Right kidney (tissue), 1 donor: ENCODE measurements around the gene SERAC1.

Source experiments
- DNase-seq: peaks from one replicate; pipeline ENCODE4 v3.0.0-alpha.2; 2016

SERAC1 gene

GRCh38 chr6:158124288-158124687 is 43.8 kb downstream of the SERAC1 start:
- DNase-seq, result no peak

- DNase-seq, result no peak
These were observed 46.0 kb downstream of the SERAC1 start for GRCh38 chr6:158122048-158122447.

GRCh38 chr6:158121335-158121734 is 46.7 kb downstream of the SERAC1 start:
- no peak for DNase-seq

GRCh38 chr6:158118886-158119285 is 49.2 kb downstream of the SERAC1 start:
- no peak for DNase-seq

- no peak for DNase-seq
These were observed 52.6 kb downstream of the SERAC1 start for GRCh38 chr6:158115508-158115907.

- DNase-seq, result no peak
These were observed 53.0 kb downstream of the SERAC1 start for GRCh38 chr6:158115102-158115501.

GRCh38 chr6:158113802-158114201 is 54.3 kb downstream of the SERAC1 start:
- no peak for DNase-seq

GRCh38 chr6:158111987-158112386 is 56.1 kb downstream of the SERAC1 start:
- no peak for DNase-seq

- no peak for DNase-seq
These were observed 57.1 kb downstream of the SERAC1 start for GRCh38 chr6:158110986-158111385.

- no peak for DNase-seq
These were observed 58.3 kb downstream of the SERAC1 start for GRCh38 chr6:158109748-158110147.

- DNase-seq, result no peak
These were observed 63.4 kb downstream of the SERAC1 start for GRCh38 chr6:158104696-158105095.

- no peak for DNase-seq
These were observed 64.8 kb downstream of the SERAC1 start for GRCh38 chr6:158103228-158103627.

- no peak for DNase-seq
These were observed 72.4 kb downstream of the SERAC1 start for GRCh38 chr6:158095671-158096070.

- DNase-seq, result no peak
These were observed 73.0 kb downstream of the SERAC1 start for GRCh38 chr6:158095031-158095430.

GRCh38 chr6:158092806-158093205 is 75.3 kb downstream of the SERAC1 start:
- no peak for DNase-seq

GRCh38 chr6:158087224-158087867 is 80.7 kb downstream of the SERAC1 start:
- no peak for DNase-seq

- DNase-seq, result peak; percentile 40
These were observed 81.4 kb downstream of the SERAC1 start for GRCh38 chr6:158086504-158087223.

GRCh38 chr6:158086054-158086503 is 82.0 kb downstream of the SERAC1 start:
- no peak for DNase-seq

GRCh38 chr6:158085261-158086053 is 82.6 kb downstream of the SERAC1 start:
- DNase-seq, result no peak

- DNase-seq, result no peak
These were observed 84.4 kb downstream of the SERAC1 start for GRCh38 chr6:158083455-158084325.

- no peak for DNase-seq
These were observed 86.5 kb downstream of the SERAC1 start for GRCh38 chr6:158081657-158081935.

GRCh38 chr6:158080849-158081656 is 87.0 kb downstream of the SERAC1 start:
- no peak for DNase-seq
